GM12874 (cell line): ENCODE results near the gene SNHG17.

Experiments
- CTCF ChIP-seq: IDR thresholded peaks from 2 replicates; pipeline ENCODE4 v1.5.1; 2011; ENCODE audit warnings: low read depth, mild to moderate bottlenecking, control low read depth, low read length, moderate library complexity; ENCODE audit not compliant: insufficient read depth

SNHG17 gene

GRCh38 chr20:38466983-38467382 is 31.9 kb upstream of the SNHG17 start:
- TF ChIP-seq CTCF: no peak

DNA sequence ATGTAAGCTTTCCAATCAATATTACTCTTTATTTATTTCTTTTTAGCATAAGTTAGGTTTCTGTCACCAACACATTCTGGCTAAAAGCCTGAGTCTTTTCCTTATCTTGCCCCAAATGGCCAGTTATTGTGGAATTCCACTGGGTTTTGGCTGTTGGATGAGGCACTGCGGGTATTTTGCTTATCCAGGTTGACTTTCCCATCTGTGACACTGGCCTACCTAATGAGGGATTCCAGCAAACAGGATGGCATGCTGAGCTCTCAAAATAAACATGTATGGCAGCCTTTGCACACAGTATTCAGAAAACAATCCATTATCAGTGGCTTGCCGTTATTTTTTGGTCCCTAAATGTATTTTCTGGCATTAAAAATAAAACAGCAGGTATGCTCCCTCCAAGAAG is 31.0 kb upstream of the SNHG17 start:
- no peak for TF ChIP-seq CTCF

- TF ChIP-seq CTCF: no peak
Observed at GRCh38 chr20:38460040-38460623, 25.0 kb upstream of the SNHG17 start.

DNA sequence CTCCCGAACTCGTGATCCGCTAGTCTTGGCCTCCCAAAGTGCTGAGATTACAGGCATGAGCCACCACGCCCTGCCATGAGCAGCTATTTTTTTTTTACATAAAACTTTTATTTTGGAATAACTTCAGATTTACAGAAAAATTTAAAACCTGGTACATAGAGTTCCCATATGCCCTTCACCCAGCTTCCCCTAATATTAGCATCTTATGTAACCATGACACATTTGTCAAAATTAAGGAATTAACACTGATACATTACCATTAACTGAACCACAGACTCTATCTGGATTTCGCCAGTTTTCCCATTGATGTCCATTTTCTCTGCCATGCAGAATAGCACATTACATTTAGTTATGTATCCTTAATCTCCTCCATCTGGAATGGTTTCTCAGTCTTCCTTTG is 23.2 kb upstream of the SNHG17 start:
- TF ChIP-seq CTCF: no peak

DNA sequence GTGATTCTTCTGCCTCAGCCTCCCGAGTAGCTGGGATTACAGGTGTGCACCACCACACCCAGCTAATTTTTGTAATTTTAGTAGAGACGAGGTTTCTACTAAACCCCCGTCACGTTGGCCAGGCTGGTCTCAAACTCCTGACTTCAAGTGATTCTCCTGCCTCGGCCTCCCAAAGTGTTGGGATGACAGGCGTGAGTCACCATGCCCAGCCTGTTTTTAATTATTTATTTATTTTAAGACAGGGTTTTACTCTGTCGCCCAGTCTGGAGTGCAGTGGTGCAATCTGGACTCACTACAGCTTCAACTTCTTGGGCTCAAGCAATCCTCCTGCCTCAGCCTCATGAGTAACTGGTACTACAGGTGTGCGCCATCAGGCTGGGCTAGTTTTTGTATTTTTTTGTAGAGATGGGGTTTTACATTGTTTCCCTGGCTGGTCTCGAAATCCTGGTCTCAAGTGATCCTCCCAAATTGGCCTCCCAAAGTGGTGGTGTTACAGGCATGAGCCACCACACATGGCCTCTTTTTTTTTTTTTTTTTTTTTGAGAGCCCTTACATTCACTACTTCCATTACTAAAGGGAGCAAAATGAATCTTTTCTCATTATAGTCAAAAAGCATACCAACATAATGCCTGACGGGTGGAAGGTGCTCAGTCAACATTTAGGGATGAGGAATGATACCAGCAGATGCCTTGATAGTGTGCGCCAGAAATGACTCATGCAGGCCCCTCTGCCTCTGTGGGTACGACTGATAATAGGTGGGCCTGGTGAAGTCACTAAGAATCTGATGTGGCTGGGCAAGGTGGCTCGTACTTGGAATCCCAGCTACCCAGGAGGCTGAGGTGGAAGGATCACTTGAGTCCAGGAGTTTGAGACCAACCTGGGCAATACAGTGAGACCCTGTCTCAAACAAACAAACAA is 19.7 kb upstream of the SNHG17 start:
- TF ChIP-seq CTCF: no peak

GRCh38 chr20:38453941-38454340 is 18.8 kb upstream of the SNHG17 start:
- TF ChIP-seq CTCF: no peak

- no peak for TF ChIP-seq CTCF
Observed at GRCh38 chr20:38452880-38453624, 17.9 kb upstream of the SNHG17 start.
